Stomach (tissue), 9 donors: ENCODE data around the gene ERC2. TPM values are rescaled to one million over a fixed set of nuclear protein-coding genes. Genes with fewer than 3 reads are reported as not detected.
A peak's percentile ranks its signal among the peaks of the same experiment; 100 is the strongest.

Experiments used
- DNase-seq, 2 donors: peaks; one replicate each; pipeline versions ENCODE4 v3.0.0 to v3.0.0-alpha.2; 2013 to 2019
- H3K27ac ChIP-seq, 5 donors: fragments of 200-600 bp in 4 of 5; sonication (generic) in 4 of 5; one replicate each; pipeline ENCODE4 v1.5.1; 2013 to 2019; ENCODE audit warnings: mild to moderate bottlenecking in 1 of 5, moderate library complexity in 1 of 5
- H3K27me3 ChIP-seq, 3 donors: fragments of 200-600 bp; sonication (generic); one replicate each; pipeline ENCODE4 v1.5.1; 2017 to 2019; ENCODE audit warnings: mixed run types in 1 of 3
- H3K36me3 ChIP-seq, 4 donors: fragments of 200-600 bp; sonication (generic); 1 replicate in 3 of 4; 2 replicates in 1 of 4; pipeline ENCODE4 v1.5.1; 2016 to 2019
- H3K4me1 ChIP-seq, 4 donors: fragments of 200-600 bp; sonication (generic); one replicate each; pipeline ENCODE4 v1.5.1; 2016 to 2019
- H3K4me3 ChIP-seq, 4 donors: fragments of 200-600 bp; sonication (generic) in 3 of 4; one replicate each; pipeline ENCODE4 v1.5.1; 2016 to 2019; ENCODE audit warnings: mild to moderate bottlenecking in 1 of 4
- H3K9me3 ChIP-seq, 4 donors: fragments of 200-600 bp; sonication (generic); one replicate each; pipeline ENCODE4 v1.5.1; 2016 to 2019
- CTCF ChIP-seq, 7 experiments: fragments of 450-650 bp in 4 of 7; fragments of 200-600 bp in 3 of 7; sonication (generic) in 3 of 7; IDR thresholded peaks; one replicate each; pipeline ENCODE4 v1.5.1; 2016 to 2019; ENCODE audit warnings: antibody characterized with exemption in 7 of 7, control low read depth in 2 of 7, mild to moderate bottlenecking in 1 of 7
- EP300 ChIP-seq: sonication (generic); formaldehyde crosslinking; IDR thresholded peaks from one replicate; pipeline ENCODE4 v1.6.1; 2017; ENCODE audit warnings: antibody characterized with exemption
- POLR2A ChIP-seq, 4 donors: fragments of 450-650 bp; IDR thresholded peaks; one replicate each; pipeline ENCODE4 v1.6.1; 2016; ENCODE audit warnings: antibody characterized with exemption in 4 of 4, control low read depth in 2 of 4, mild to moderate bottlenecking in 1 of 4, moderate library complexity in 1 of 4
- POLR2AphosphoS5 ChIP-seq, 3 donors: sonication (generic); formaldehyde crosslinking; IDR thresholded peaks; one replicate each; pipeline ENCODE4 v1.6.1; 2016; ENCODE audit warnings: antibody characterized with exemption in 3 of 3
- WGBS, 5 donors: extraction: QIAGEN DNeasy Blood & Tissue Kit in 3 of 5; methylation state at CpG; one replicate each; pipeline versions ENCODE4 v1.1.5 to v1.1.7; 2013 to 2018; 5-methylcytosine and 5-hydroxymethylcytosine counted together
- intact Hi-C: fragments of 100-400 bp; cut with DNase I; formaldehyde crosslinking; loops from one replicate; pipeline ENCODE4 v1.15.1; 2023; ENCODE audit warnings: low total_unique reads
- polyA plus RNA-seq, 3 donors: library from polyadenylated mRNA; stranded (reverse); fragments of 200-250 nt; gene quantifications; one replicate each; pipeline ENCODE4 v1.2.3, GENCODE V29; 2013
- total RNA-seq, 5 donors: library from RNA; depleted of rRNA; stranded (reverse); fragments of >200 nt; gene quantifications; one replicate each; pipeline versions ENCODE4 v1.1.0 to v1.2.3, GENCODE V29; 2014 to 2016
- donor health status: healthy with polysubstance abuse.
- donor health status: Bipolar disorder and iron deficiency.
- donor health status: healthy.

Gene ERC2
- total and polyA plus RNA-seq, 8 donors = 0.43 to 3.1 (median 1.3) TPM; not detected in 2

GRCh38 chr3:55531321-55531720 lies 936.9 kb downstream of the ERC2 start:
- WGBS, 5 donors = 63 to 74% (median 68%) methylated on average over 1 of the region's 1 CpG
- no peak overlapping the region for H3K4me3 ChIP-seq
- intact Hi-C loops = no loop called here
- no peaks in the 10 kb centered on the region for H3K9me3 ChIP-seq
- DNase-seq = no peak
- H3K27ac ChIP-seq = no peak overlapping the region
- H3K36me3 ChIP-seq = no peaks in the 10 kb centered on the region
- H3K27me3 ChIP-seq = no peaks in the 10 kb centered on the region
- peaks cover 0 to 7% (median 2%) of the 10 kb centered on the region in 4 donors for H3K4me1 ChIP-seq
- TF ChIP-seq EP300 = no peak
- TF ChIP-seq POLR2A (IDR thresholded peaks at IDR 0.05) = no peak
- no peak for TF ChIP-seq POLR2AphosphoS5 (IDR thresholded peaks at IDR 0.05)
- no peak for TF ChIP-seq CTCF (IDR thresholded peaks at IDR 0.05)

- Histone ChIP-seq H3K27ac (no peak overlapping the region), H3K4me1 (peaks cover 0 to 14% (median 3%) of the 10 kb centered on the region in 4 donors), H3K4me3 (no peak overlapping the region), H3K9me3 (no peaks in the 10 kb centered on the region), H3K36me3 (no peaks in the 10 kb centered on the region), H3K27me3 (no peaks in the 10 kb centered on the region)
- intact Hi-C loops = no loop called here
- TF ChIP-seq EP300 = no peak
- no peak for TF ChIP-seq POLR2A (IDR thresholded peaks at IDR 0.05)
- WGBS, 5 donors = 88 to 96% (median 92%) methylated on average over 4 of the region's 4 CpGs
- no peak for DNase-seq
Measured at GRCh38 chr3:55527361-55527760, 940.9 kb downstream of the ERC2 start.

DNA sequence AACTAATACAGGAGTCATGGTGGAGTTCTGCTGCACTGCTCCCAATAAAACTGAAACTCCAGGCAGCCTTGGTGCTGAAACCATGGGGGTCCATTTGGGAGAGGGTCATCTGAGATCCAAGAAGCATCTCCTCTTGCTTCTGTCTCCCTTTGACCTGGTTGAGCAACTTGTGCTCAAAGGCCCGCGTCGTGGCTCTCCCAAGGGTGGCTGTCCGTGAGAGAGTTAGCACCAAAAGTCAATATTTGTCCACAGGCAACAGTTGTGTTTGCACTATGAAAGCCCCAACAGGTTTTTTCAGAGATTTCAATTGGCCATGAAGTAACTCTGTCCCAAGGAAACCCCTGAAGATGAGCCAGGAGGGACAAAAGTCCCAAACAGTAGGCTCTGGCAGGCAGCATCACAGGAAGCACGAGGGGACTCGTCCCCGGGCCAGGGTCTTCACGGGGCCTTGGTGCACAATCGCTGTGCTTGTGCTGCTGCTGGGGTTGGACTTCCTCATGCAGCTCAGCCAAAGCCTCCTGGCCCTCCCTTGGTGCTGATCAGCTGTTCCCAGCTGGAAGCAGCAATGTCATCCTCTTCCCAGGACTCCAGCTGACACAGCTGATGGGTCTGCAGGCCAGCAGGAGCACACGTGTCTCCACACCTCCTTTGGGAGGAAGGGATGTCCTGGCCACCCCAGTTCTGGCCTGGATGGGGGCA lies 941.8 kb downstream of the ERC2 start:
- no peaks in the 10 kb centered on the region for H3K36me3 ChIP-seq
- H3K4me3 ChIP-seq = no peak overlapping the region
- no peaks in the 10 kb centered on the region for H3K27me3 ChIP-seq
- no peak overlapping the region for H3K27ac ChIP-seq
- TF ChIP-seq POLR2AphosphoS5 (IDR thresholded peaks at IDR 0.05) (peak in 1 of 3 donors; percentile 5), EP300 (no peak)
- peak; percentile 46 to 65 for DNase-seq
- intact Hi-C loops = no loop called here
- H3K9me3 ChIP-seq = no peaks in the 10 kb centered on the region
- WGBS, 5 donors = 23 to 62% (median 44%) methylated on average over 9 to 10 of the region's 10 CpGs
- peaks cover 0 to 21% (median 3%) of the 10 kb centered on the region in 4 donors for H3K4me1 ChIP-seq

- no peaks in the 10 kb centered on the region for H3K9me3 ChIP-seq
- peaks cover 0 to 21% (median 3%) of the 10 kb centered on the region in 4 donors for H3K4me1 ChIP-seq
- DNase-seq = no peak
- no peak overlapping the region for H3K4me3 ChIP-seq
- intact Hi-C loops = no loop called here
- no peak overlapping the region for H3K27ac ChIP-seq
- TF ChIP-seq POLR2A (IDR thresholded peaks at IDR 0.05) (no peak), CTCF (IDR thresholded peaks at IDR 0.05) (no peak), EP300 (no peak), POLR2AphosphoS5 (IDR thresholded peaks at IDR 0.05) (no peak)
- H3K36me3 ChIP-seq = no peaks in the 10 kb centered on the region
- 85 to 91% (median 88%) methylated on average over 3 of the region's 3 CpGs for WGBS, 5 donors
- no peaks in the 10 kb centered on the region for H3K27me3 ChIP-seq
Measured at GRCh38 chr3:55525436-55525835, 942.8 kb downstream of the ERC2 start.

- DNase-seq = peak in 1 of 2 donors; percentile 53
- Histone ChIP-seq H3K27ac (no peak overlapping the region), H3K9me3 (no peaks in the 10 kb centered on the region), H3K4me1 (peaks cover 0 to 21% (median 3%) of the 10 kb centered on the region in 4 donors), H3K36me3 (no peaks in the 10 kb centered on the region), H3K4me3 (no peak overlapping the region), H3K27me3 (no peaks in the 10 kb centered on the region)
- 78 to 94% (median 90%) methylated on average over 4 of the region's 4 CpGs for WGBS, 5 donors
- intact Hi-C loops = no loop called here
- TF ChIP-seq POLR2AphosphoS5 (IDR thresholded peaks at IDR 0.05) (no peak), POLR2A (IDR thresholded peaks at IDR 0.05) (no peak), CTCF (IDR thresholded peaks at IDR 0.05) (no peak), EP300 (no peak)
Measured at GRCh38 chr3:55524565-55525244, 943.6 kb downstream of the ERC2 start.
